ENCODE results near the gene OLFML1. TPM values are rescaled to one million over a fixed set of nuclear protein-coding genes. Genes with fewer than 3 reads are reported as not detected.

OLFML1 gene
- total RNA-seq, 1 donor from 2014 or later, result 0.33 TPM

- TF ChIP-seq, protein P1, sequence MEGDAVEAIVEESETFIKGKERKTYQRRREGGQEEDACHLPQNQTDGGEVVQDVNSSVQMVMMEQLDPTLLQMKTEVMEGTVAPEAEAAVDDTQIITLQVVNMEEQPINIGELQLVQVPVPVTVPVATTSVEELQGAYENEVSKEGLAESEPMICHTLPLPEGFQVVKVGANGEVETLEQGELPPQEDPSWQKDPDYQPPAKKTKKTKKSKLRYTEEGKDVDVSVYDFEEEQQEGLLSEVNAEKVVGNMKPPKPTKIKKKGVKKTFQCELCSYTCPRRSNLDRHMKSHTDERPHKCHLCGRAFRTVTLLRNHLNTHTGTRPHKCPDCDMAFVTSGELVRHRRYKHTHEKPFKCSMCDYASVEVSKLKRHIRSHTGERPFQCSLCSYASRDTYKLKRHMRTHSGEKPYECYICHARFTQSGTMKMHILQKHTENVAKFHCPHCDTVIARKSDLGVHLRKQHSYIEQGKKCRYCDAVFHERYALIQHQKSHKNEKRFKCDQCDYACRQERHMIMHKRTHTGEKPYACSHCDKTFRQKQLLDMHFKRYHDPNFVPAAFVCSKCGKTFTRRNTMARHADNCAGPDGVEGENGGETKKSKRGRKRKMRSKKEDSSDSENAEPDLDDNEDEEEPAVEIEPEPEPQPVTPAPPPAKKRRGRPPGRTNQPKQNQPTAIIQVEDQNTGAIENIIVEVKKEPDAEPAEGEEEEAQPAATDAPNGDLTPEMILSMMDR (IDR thresholded peaks at IDR 0.05; ENCODE audit: unreplicated experiment), result no peak
- H3K36me3 Mint-ChIP-seq (ENCODE audit: low read depth, unreplicated experiment), result no peaks in the 10 kb centered on the region
- no peaks in the 10 kb centered on the region for H3K4me1 Mint-ChIP-seq (ENCODE audit: unreplicated experiment)
- peaks cover 2% of the 10 kb centered on the region for H3K27me3 Mint-ChIP-seq (ENCODE audit: unreplicated experiment)
- no peak overlapping the region for H3K27ac Mint-ChIP-seq (ENCODE audit: unreplicated experiment)
- H3K4me3 Mint-ChIP-seq (ENCODE audit: unreplicated experiment), result no peak overlapping the region
- no peak for DNase-seq (ENCODE audit: low spot score)
- H3K9me3 Mint-ChIP-seq (ENCODE audit: unreplicated experiment), result no peaks in the 10 kb centered on the region
These were observed 30.5 kb upstream of the OLFML1 start for GRCh38 chr11:7454854-7455253.

GRCh38 chr11:7457211-7457610 is 28.1 kb upstream of the OLFML1 start:
- DNase-seq (ENCODE audit: low spot score), result no peak
- TF ChIP-seq, protein P1 (IDR thresholded peaks at IDR 0.05; ENCODE audit: unreplicated experiment), result no peak
- Mint-ChIP-seq H3K27ac (ENCODE audit: unreplicated experiment) (no peak overlapping the region), H3K36me3 (ENCODE audit: low read depth, unreplicated experiment) (no peaks in the 10 kb centered on the region), H3K4me1 (ENCODE audit: unreplicated experiment) (no peaks in the 10 kb centered on the region), H3K27me3 (ENCODE audit: unreplicated experiment) (peaks cover 2% of the 10 kb centered on the region), H3K4me3 (ENCODE audit: unreplicated experiment) (no peak overlapping the region), H3K9me3 (ENCODE audit: unreplicated experiment) (no peaks in the 10 kb centered on the region)

DNA sequence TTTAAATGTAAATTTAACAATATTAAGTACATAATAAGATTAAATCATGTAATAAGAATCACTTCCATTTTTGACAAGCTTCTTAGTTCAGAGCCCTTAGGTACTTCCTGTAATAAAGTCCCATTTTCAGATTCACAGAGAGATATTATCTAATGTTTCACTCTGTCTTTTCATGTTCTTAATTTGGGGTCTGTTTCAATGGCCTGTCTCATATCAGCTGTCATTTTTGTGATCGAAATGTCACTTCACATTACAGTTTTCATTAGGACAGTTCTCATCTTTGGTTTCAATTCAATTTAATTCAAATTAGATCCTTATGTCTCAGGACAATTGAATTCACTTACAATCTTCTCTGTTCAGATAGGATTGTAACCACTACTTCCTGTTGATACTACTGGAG is 22.6 kb upstream of the OLFML1 start:
- Mint-ChIP-seq H3K9me3 (ENCODE audit: unreplicated experiment) (no peaks in the 10 kb centered on the region), H3K4me1 (ENCODE audit: unreplicated experiment) (no peaks in the 10 kb centered on the region), H3K27me3 (ENCODE audit: unreplicated experiment) (no peaks in the 10 kb centered on the region), H3K36me3 (ENCODE audit: low read depth, unreplicated experiment) (no peaks in the 10 kb centered on the region), H3K4me3 (ENCODE audit: unreplicated experiment) (no peak overlapping the region), H3K27ac (ENCODE audit: unreplicated experiment) (no peak overlapping the region)
- DNase-seq (ENCODE audit: low spot score), result no peak
- TF ChIP-seq, protein P1 (IDR thresholded peaks at IDR 0.05; ENCODE audit: unreplicated experiment), result no peak

DNA sequence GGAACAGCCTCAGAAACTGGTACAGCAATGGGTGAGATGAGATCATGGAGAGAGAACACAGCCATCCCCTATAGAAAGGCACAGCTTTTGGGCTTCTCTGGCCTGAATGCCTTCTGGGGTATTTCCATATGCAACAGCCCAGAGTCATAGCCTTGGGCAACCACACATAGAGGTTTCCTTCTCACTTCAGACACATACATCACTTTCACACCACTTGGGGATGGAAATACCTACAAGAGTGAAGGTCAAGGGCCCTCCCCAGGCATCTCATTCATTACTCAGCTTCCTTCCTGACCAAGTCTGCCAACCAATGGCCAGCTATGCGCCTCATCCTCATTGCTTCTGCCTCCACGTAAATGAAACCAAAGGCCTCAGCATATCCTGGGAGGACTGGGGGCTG is 17.7 kb upstream of the OLFML1 start:
- Mint-ChIP-seq H3K9me3 (ENCODE audit: unreplicated experiment) (no peaks in the 10 kb centered on the region), H3K27ac (ENCODE audit: unreplicated experiment) (no peak overlapping the region), H3K4me1 (ENCODE audit: unreplicated experiment) (peaks cover 2% of the 10 kb centered on the region), H3K27me3 (ENCODE audit: unreplicated experiment) (no peaks in the 10 kb centered on the region), H3K36me3 (ENCODE audit: low read depth, unreplicated experiment) (no peaks in the 10 kb centered on the region), H3K4me3 (ENCODE audit: unreplicated experiment) (no peak overlapping the region)
- TF ChIP-seq, protein P1 (IDR thresholded peaks at IDR 0.05; ENCODE audit: unreplicated experiment), result no peak
- no peak for DNase-seq (ENCODE audit: low spot score)

DNA sequence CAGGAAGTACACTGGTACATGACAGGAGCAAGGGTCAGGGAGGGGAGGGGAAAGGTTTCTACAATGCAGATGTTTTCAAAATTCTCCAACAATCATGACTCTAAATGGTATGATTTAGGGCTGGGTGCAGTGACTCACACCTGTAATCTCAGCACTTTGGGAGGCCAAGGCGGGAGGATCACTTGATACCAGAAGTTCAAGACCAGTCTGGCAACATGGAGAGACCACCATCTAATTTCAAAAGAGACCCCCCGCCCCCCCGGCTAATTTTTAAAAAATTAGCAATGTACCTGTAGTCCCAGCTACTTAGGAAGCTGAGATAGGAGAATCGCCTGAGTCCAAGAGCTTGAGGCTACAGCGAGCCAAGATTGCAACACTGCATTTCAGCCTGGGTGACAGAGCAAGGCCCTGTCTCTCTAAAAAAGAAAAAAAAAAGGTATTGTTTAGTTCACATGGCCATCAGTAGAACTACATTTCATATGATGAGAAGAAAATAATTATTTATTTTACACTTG is 15.9 kb upstream of the OLFML1 start:
- Mint-ChIP-seq H3K4me1 (ENCODE audit: unreplicated experiment) (peaks cover 2% of the 10 kb centered on the region), H3K9me3 (ENCODE audit: unreplicated experiment) (no peaks in the 10 kb centered on the region), H3K36me3 (ENCODE audit: low read depth, unreplicated experiment) (no peaks in the 10 kb centered on the region), H3K27ac (ENCODE audit: unreplicated experiment) (no peak overlapping the region), H3K27me3 (ENCODE audit: unreplicated experiment) (no peaks in the 10 kb centered on the region), H3K4me3 (ENCODE audit: unreplicated experiment) (no peak overlapping the region)
- TF ChIP-seq, protein P1 (IDR thresholded peaks at IDR 0.05; ENCODE audit: unreplicated experiment), result no peak
- DNase-seq (ENCODE audit: low spot score), result no peak

All from endothelial cell (in vitro differentiated cells).